KBM-7 (cell line): Measurements from ENCODE around the gene PHACTR3.
"Not testable (repeated sequence)": the region's sequence is repeated elsewhere in the genome, so short reads cannot be mapped to it uniquely, and the experiment has no call there.

Experiments
- DNase-seq: peaks from one replicate; pipeline ENCODE4 v3.0.0-alpha.2; 2015
- in situ Hi-C: fragments of 300-500 bp; cut with MboI; formaldehyde crosslinking; loops from 2 replicates; pipeline ENCODE4 v1.14.3; 2020; ENCODE audit warnings: low sequenced_read_pairs, low pct_unique_long_range_greater_than_20kb, mixed read lengths

The PHACTR3 gene

DNA sequence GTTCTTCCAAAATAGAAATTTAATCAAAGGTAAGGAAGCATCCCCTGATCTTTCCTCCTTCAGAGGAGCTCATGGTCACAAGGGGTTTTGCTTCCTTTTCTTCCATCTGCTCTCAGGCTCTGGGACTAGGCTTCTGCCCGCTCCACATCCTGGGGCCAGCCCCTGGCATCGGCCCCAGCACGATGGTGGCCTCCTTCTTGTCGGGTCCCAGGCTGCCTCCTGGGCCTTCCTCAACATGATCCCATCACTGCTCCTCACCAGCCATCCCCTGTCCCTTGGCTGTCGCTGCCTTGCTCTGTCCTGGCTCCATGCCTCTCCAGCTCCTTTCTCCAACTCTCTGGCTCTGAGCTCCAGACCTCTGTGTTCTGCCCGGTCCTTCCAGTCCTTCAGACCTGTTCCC is 4.1 kb downstream of the PHACTR3 start:
- in situ Hi-C loops = no loop called here
- no peak for DNase-seq

DNA sequence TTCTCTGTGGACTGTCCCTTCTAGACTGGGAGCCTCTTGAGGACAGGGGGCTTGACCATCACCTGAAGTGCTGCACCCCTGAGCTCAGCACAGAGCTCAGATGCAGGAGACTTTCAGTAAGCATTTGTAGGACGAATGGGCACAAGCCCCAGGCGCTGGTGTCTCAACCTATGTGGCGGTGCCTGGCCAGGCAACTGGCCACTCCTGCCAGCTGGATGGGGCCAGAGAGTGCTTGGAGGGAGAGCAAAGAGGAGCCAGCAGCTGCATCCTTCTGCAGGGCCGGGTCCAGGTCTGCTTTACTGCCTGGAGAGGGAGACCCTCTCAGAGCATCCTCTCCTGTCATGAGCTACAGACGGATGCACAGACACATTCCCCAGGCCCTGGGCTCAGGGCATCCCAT is 4.5 kb downstream of the PHACTR3 start:
- no peak for DNase-seq
- in situ Hi-C loops = no loop called here

DNA sequence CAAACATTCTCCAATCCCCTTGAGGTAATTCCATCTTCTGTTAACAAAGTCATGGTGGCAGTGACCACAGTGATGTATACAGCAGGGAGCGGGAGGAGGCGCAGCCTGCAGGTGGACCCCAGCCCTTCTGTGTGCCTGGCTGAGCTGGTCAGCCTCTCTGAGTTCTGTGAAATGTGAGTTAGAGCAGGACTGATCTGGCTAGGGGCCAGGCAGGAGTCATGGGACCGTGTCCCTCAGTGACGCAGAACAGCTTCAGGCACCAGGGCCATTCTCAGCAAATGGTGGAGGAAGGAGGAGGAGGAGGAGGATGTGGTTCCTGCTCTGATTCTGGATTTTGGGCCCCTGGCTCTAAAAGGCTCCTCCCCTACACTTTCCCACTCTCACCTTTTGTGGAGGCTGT is 6.9 kb downstream of the PHACTR3 start:
- DNase-seq = no peak
- in situ Hi-C loops = no loop called here

DNA sequence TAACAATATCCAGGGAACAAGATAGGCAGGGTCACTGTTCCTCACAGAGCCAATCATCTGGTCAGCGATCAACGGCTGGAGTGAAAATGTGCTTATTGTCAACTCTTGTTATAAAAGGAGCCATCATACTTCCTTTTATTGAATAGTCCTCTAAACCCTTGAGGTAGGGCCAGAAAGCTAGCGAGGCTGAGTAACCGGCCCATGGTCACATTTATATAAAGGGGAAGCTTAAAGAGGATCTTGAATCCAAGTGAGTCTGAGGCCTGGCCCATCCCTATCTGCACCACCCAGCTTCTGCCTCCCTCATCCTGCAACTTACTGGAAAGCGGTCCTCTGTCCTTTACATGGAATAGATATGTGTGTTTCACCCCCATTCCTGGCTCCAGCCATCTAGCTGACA is 9.5 kb downstream of the PHACTR3 start:
- in situ Hi-C loops = no loop called here
- DNase-seq = no peak

- in situ Hi-C loops = no loop called here
- DNase-seq = no peak
These were observed 10.4 kb downstream of the PHACTR3 start for GRCh38 chr20:59614714-59615113.

DNA sequence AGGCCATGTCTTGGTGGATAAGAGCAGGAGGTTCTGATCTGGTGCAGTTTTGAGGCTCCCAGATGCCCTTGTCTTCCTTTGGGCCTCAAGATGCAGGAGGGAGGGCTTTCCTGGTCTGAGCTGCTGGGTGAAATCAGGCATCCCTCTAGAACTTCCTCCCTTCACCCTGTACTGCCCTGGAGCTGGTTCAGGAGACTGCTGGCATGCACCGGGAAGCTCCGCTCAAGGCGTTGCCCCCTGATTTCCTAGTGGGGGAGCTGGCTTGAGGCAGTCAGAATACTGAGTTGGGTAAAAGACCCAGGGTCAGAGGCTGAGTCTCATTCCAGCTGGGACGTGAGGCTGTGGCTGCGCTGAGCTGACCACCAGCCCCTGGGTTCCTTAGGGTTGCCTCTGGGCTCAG is 12.0 kb downstream of the PHACTR3 start:
- in situ Hi-C loops = no loop called here
- DNase-seq = no peak

- in situ Hi-C loops = no loop called here
- no peak for DNase-seq
These were observed 12.9 kb downstream of the PHACTR3 start for GRCh38 chr20:59617221-59617620.

DNA sequence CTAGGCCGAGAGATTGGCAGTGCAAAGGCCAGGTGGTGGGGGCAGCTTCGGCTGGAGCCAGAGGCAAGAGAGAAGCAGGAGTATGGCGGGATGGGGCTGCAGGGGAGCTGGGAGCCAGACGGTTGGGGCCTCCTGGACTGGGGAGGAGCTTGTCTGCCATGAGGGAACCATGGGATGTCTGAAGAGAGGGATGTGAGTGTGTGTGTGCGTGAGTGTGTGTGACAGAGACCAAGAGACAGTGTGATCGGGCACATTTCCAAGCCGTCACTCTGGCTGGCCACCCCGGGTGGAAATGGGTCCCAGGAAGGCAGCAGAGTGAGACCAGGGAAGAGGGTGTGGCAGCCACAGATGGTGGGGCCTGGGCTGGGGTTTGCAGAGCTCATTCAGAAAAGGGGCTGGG is 13.8 kb downstream of the PHACTR3 start:
- in situ Hi-C loops = no loop called here
- DNase-seq = no peak

DNA sequence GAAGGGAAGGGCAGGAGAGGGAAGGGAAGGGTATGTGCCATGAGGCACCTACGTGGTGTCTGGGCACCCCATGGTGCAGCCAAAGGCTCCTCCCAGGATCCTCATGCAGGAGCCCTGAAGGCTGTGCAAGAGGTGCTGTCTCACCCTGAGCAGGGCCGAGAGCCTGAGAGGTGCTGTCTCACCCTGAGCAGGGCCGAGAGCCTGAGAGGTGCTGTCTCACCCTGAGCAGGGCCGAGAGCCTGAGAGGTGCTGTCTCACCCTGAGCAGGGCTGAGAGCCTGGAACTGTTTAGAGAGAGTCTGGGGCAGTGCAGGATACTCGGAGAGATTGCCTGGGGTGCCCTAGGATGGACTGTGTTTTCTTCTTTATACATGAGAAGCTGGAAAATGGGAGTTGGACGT is 14.2 kb downstream of the PHACTR3 start:
- in situ Hi-C loops, DNase-seq: not testable (repeated sequence)

- no peak for DNase-seq
- in situ Hi-C loops = no loop called here
These were observed 16.6 kb downstream of the PHACTR3 start for GRCh38 chr20:59620860-59621505.

DNA sequence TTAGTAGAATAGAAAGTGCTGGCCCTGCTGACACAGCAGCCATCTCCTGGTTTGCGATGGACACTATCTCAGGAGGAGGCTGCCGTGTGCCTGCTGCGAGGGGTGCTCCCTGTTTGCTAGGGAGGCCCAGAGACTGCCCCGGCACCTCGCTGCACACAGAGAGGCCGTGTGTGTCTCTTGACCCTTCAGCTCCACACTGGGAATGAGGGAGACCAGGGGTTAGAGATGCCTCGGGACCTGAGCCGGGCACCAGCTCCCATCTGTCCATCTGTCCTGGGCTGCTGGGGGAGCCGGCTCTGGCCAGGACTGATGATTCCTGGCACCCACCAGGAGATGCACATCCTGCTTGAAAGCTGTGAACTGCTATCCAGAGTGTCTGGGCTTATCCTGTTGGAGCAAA is 18.2 kb downstream of the PHACTR3 start:
- no peak for DNase-seq
- in situ Hi-C loops = no loop called here

DNA sequence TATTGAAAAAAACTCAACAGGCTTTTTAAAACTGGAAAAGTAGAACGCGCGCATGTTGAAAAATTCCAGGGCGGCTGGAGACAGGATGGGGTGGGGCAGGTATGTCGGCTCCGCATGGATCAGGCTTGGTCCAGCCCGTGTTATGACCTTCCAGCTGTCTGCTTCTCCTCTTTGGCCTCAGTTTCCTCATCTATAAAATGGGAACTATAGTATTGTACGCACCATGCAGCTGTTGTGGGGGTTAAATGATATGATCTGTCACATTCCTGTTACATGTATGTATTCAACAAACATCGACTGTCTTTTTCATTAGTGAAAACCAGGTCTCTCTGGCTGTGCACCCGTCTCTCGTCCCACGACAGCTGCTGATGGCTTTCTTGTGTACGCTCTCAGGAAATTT is 18.8 kb downstream of the PHACTR3 start:
- in situ Hi-C loops = no loop called here
- DNase-seq = no peak

DNA sequence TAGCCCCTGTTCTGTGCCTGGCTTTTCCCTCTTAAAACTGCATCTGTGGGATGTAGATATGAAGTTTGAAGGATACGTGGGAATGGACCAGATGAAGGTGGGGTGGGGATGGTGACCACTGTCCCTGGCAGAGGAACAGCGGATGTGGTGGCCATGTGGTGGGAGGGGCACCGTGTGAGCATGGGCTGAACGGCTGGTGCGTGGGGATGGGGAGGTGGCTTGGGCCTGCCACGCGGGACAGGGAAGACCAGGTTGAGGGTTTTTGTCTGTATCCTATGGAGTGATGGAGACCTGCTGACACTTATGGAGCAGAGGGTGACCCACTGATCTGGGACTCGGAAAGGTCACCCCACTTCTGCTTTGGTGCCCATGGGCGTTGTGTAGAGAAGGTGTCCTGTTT is 19.2 kb downstream of the PHACTR3 start:
- no peak for DNase-seq
- in situ Hi-C loops = no loop called here

- in situ Hi-C loops = no loop called here
- DNase-seq = no peak
These were observed 20.1 kb downstream of the PHACTR3 start for GRCh38 chr20:59624401-59624800.

DNA sequence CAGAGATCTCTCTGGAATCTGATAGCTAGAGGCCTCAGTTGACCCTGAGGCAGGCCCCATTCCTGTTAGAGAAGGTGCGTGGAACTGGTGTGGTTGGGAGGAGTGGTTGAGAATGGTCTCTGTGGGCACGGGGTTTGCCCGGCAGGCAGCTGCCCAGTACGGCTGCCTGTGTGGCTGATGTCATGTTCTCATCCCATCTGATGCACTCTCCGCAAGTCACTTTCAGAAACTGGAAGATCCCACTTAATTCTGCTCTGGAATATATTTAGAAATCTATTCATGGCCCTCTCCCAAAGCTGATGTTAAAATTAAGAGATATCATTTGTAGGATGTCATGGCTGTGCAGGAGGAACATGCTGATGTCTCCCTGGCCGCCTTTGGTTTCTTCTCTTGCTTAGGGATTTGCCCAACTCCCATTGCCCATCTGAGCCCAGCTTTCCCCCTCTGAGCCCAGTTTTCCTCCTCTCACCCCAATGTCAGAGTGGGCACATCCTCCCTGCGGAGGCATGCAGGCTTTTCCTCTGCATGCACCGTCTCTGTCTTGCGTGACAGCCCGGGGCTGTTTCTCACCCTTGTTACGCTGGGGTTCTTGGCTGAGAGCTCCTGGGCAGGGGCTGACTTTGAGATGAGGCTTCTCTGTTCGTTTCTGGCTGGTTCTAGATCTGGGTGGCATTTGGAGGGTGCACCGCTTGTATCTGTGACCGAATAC is 21.0 kb downstream of the PHACTR3 start:
- in situ Hi-C loops = no loop called here
- no peak for DNase-seq

- in situ Hi-C loops = no loop called here
- DNase-seq = no peak
These were observed 23.0 kb downstream of the PHACTR3 start for GRCh38 chr20:59627298-59627697.

- DNase-seq = no peak
- in situ Hi-C loops = no loop called here
These were observed 23.8 kb downstream of the PHACTR3 start for GRCh38 chr20:59628171-59628570.

GRCh38 chr20:59629141-59630045 is 25.1 kb downstream of the PHACTR3 start:
- DNase-seq = no peak
- in situ Hi-C loops = no loop called here

DNA sequence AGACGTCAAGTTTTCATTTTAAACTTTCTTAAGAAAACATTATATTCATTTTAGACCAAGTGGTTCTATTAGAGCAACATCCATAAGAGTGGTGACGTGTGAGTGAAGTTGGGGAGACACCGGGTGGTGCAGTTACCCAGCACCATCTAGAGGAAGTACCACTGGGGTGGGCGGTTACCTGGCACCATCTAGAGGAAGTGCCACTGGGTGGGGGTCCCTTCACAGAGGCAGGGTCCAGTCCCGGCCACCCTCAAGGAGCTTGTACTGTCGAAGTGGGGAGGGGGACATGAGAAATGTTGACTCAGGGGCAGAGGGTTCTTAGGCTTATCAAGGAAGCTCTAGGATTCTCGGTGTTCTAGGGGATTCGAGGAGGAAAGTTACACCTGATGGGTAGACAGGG is 26.2 kb downstream of the PHACTR3 start:
- no peak for DNase-seq
- in situ Hi-C loops = no loop called here
